ENCODE results near the gene DENND5A. TPM values are rescaled to one million over a fixed set of nuclear protein-coding genes. Genes with fewer than 3 reads are reported as not detected.

DENND5A gene
- total and polyA plus RNA-seq, 9 of the 15 experiments (the other 6 are each of a cell fraction or from before 2014, with no cell fraction given), result 11.7 to 130 (median 46.3) TPM

DNA sequence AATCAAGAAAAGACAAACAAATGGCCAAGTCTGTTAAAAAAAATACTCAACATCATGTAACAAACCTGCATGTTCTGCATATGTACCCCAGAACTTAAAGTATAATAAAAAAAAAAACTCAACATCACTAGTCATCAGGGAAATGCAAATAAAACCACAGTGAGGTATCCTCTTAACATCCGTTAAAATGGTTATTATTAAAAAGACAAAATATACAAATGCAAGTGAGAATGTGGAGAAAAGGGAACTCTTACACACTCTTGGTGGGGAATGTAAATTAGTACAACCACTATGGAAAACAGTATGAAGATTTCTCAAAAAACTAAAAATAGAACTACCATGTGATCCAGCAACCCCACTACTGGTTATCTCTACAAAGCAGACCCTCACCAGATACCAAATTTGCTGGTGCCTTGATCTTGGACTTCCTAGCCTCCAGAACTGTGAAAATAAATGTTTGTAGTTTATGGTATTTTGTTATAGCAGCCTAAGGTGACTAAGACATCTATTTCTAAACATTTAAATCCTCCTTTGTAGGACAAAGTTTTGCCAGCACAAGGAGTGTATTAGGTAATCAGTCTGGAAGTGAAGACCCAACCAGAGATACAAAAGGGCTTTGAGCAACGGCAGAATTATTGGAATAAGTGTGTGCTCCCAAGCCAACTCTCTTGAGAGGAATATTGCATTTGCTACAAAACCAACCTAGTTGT, 141.4 kb downstream of the DENND5A start:
- Histone ChIP-seq H3K36me3 (ENCODE audit: control insufficient read depth, insufficient read depth, low read length) (no peaks in the 10 kb centered on the region), H3K9me1 (ENCODE audit: control insufficient read depth, insufficient read depth, low read length) (no peaks in the 10 kb centered on the region), H3K4me1 (replicated peaks in 1 of 2; ENCODE audit: control insufficient read depth in 2 of 2, insufficient read depth in 2 of 2, low read length in 2 of 2) (peaks cover 0 to 11% of the 10 kb centered on the region in 2 experiments; a peak in 2 of 5 replicates), H3K9ac (ENCODE audit: insufficient read depth in 1 of 2, low read depth in 2 of 2, low read length in 2 of 2) (0 out of 4 replicates have a peak overlapping the region, but pooled peaks of 1 of the 2 experiments have one; percentile 7), H3K27me3 (ENCODE audit: control insufficient read depth in 2 of 2, insufficient read depth in 2 of 2, low read length in 2 of 2) (no peaks in the 10 kb centered on the region), H4K20me1 (replicated peaks; ENCODE audit: control insufficient read depth, insufficient read depth, low read length) (no peaks in the 10 kb centered on the region), H3K79me2 (ENCODE audit: control insufficient read depth, insufficient read depth, low read length) (no peaks in the 10 kb centered on the region), H3K4me2 (ENCODE audit: insufficient read depth, low read length) (no peak overlapping the region; the same call in 1 of the 2 replicates), H3K27ac (ENCODE audit: extremely low read depth, low read depth, low read length) (peak overlapping the region; percentile 29; the same call in 1 of the 3 replicates), H2AFZ (ENCODE audit: low read depth, low read length) (peak overlapping the region; percentile 57), H3K9me3 (replicated peaks; ENCODE audit: control insufficient read depth, insufficient read depth, low read depth, low read length) (peaks cover 5% of the 10 kb centered on the region), H3K4me3 (no peak overlapping the region)
- in situ Hi-C loops (cut with MboI) (no loop called here), intact Hi-C loops (cut with micrococcal nuclease) (no loop called here)
- peak; percentile 32 for FAIRE-seq
- ChIA-PET CTCF (ENCODE audit: low intra/inter-chr PET ratio) (no interaction called here), POLR2A (no interaction called here)
- BruUV-seq (replicated peaks), result no TSS peak
- 24% methylated on average over 2 of the region's 2 CpGs for WGBS (ENCODE audit: insufficient coverage, low coverage, missing lambda C conversion rate)
- peak in 1 of 4 experiments; percentile 44 for DNase-seq (ENCODE audit: extremely low read depth in 1 of 4, low spot score in 3 of 4)
- no peak for ATAC-seq
- TF ChIP-seq RBM14 (IDR thresholded peaks at IDR 0.05; ENCODE audit: borderline replicate concordance, insufficient read depth, low read depth, low read length), result no peak
- no peak for TF ChIP-seq POLR2AphosphoS2 (IDR thresholded peaks at IDR 0.05; ENCODE audit: low read length)
- TF ChIP-seq CBFB (CRISPR knock-in tag; IDR thresholded peaks at IDR 0.05), result no peak
- no peak for TF ChIP-seq CC2D1A (IDR thresholded peaks at IDR 0.05)
- no peak for TF ChIP-seq CHCHD3 (CRISPR knock-in tag; IDR thresholded peaks at IDR 0.05)
- TF ChIP-seq TCF7L2 (IDR thresholded peaks at IDR 0.05; ENCODE audit: low read depth, low read length), result no peak
- no peak for TF ChIP-seq TRIM28 (IDR thresholded peaks at IDR 0.05)
- no peak for TF ChIP-seq LEF1 (IDR thresholded peaks at IDR 0.05)
- no peak for TF ChIP-seq PML (IDR thresholded peaks at IDR 0.05; ENCODE audit: low read length)
- TF ChIP-seq GTF2A2 (tag; IDR thresholded peaks at IDR 0.05), result no peak
- no peak for TF ChIP-seq ZNF197 (CRISPR knock-in tag; IDR thresholded peaks at IDR 0.05; ENCODE audit: low read depth)
- TF ChIP-seq POLR2B (IDR thresholded peaks at IDR 0.05; ENCODE audit: low read depth, partially characterized antibody), result no peak
- TF ChIP-seq, protein P1, sequence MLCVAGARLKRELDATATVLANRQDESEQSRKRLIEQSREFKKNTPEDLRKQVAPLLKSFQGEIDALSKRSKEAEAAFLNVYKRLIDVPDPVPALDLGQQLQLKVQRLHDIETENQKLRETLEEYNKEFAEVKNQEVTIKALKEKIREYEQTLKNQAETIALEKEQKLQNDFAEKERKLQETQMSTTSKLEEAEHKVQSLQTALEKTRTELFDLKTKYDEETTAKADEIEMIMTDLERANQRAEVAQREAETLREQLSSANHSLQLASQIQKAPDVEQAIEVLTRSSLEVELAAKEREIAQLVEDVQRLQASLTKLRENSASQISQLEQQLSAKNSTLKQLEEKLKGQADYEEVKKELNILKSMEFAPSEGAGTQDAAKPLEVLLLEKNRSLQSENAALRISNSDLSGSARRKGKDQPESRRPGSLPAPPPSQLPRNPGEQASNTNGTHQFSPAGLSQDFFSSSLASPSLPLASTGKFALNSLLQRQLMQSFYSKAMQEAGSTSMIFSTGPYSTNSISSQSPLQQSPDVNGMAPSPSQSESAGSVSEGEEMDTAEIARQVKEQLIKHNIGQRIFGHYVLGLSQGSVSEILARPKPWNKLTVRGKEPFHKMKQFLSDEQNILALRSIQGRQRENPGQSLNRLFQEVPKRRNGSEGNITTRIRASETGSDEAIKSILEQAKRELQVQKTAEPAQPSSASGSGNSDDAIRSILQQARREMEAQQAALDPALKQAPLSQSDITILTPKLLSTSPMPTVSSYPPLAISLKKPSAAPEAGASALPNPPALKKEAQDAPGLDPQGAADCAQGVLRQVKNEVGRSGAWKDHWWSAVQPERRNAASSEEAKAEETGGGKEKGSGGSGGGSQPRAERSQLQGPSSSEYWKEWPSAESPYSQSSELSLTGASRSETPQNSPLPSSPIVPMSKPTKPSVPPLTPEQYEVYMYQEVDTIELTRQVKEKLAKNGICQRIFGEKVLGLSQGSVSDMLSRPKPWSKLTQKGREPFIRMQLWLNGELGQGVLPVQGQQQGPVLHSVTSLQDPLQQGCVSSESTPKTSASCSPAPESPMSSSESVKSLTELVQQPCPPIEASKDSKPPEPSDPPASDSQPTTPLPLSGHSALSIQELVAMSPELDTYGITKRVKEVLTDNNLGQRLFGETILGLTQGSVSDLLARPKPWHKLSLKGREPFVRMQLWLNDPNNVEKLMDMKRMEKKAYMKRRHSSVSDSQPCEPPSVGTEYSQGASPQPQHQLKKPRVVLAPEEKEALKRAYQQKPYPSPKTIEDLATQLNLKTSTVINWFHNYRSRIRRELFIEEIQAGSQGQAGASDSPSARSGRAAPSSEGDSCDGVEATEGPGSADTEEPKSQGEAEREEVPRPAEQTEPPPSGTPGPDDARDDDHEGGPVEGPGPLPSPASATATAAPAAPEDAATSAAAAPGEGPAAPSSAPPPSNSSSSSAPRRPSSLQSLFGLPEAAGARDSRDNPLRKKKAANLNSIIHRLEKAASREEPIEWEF (CRISPR knock-in tag; IDR thresholded peaks at IDR 0.05), result no peak
- TF ChIP-seq DPF2 (IDR thresholded peaks at IDR 0.05), result 0 out of 2 replicates have a peak, but pooled peaks have one; percentile 27
- TF ChIP-seq ZNF77 (CRISPR knock-in tag; IDR thresholded peaks at IDR 0.05), result no peak
- TF ChIP-seq MEF2A (IDR thresholded peaks at IDR 0.05; ENCODE audit: control insufficient read depth, low read depth, low read length), result peak; percentile 77
- TF ChIP-seq TAL1 (IDR thresholded peaks at IDR 0.05), result peak; percentile 35; the same call in 1 of the 2 replicates
- no peak for TF ChIP-seq ZNF282 (CRISPR knock-in tag; IDR thresholded peaks at IDR 0.05)
- TF ChIP-seq, protein P2, sequence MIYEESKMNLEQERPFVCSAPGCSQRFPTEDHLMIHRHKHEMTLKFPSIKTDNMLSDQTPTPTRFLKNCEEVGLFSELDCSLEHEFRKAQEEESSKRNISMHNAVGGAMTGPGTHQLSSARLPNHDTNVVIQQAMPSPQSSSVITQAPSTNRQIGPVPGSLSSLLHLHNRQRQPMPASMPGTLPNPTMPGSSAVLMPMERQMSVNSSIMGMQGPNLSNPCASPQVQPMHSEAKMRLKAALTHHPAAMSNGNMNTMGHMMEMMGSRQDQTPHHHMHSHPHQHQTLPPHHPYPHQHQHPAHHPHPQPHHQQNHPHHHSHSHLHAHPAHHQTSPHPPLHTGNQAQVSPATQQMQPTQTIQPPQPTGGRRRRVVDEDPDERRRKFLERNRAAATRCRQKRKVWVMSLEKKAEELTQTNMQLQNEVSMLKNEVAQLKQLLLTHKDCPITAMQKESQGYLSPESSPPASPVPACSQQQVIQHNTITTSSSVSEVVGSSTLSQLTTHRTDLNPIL (CRISPR knock-in tag; IDR thresholded peaks at IDR 0.05), result no peak
